Brain microvascular endothelial cell (primary cell): ENCODE data around the gene OCLN.
"Not testable (repeated sequence)": the region's sequence is repeated elsewhere in the genome, so short reads cannot be mapped to it uniquely, and the experiment has no call there.

ENCODE experiments used
- DNase-seq: peaks from one replicate; pipeline ENCODE4 v3.0.0-alpha.2; 2020
- H3K27ac ChIP-seq: fragments of 250-450 bp; sonication (Bioruptor Pico); 2 replicates; pipeline ENCODE4 v1.5.1; 2020; ENCODE audit warnings: mild to moderate bottlenecking, moderate library complexity
- H3K27me3 ChIP-seq: fragments of 250-450 bp; sonication (Bioruptor Pico); replicated peaks from 2 replicates; pipeline ENCODE4 v1.5.1; 2020; ENCODE audit warnings: mild to moderate bottlenecking
- H3K36me3 ChIP-seq: fragments of 250-450 bp; sonication (Bioruptor Pico); replicated peaks from 2 replicates; pipeline ENCODE4 v1.5.1; 2020; ENCODE audit warnings: mild to moderate bottlenecking
- H3K4me3 ChIP-seq: 2 replicates; pipeline ENCODE4 v1.5.1; 2011; ENCODE audit warnings: low read depth, mild to moderate bottlenecking, control low read depth, low read length, moderate library complexity
- in situ Hi-C: cut with HindIII; loops from 2 replicates; pipeline ENCODE4 v1.10.0; 2017; ENCODE audit warnings: low sequenced_read_pairs, low pct_ligation_motif_present

OCLN gene

GRCh38 chr5:69568072-69568471 is 75.5 kb downstream of the OCLN start:
- DNase-seq, H3K27me3 ChIP-seq, H3K4me3 ChIP-seq, in situ Hi-C loops, H3K36me3 ChIP-seq, H3K27ac ChIP-seq: not testable (repeated sequence)

DNA sequence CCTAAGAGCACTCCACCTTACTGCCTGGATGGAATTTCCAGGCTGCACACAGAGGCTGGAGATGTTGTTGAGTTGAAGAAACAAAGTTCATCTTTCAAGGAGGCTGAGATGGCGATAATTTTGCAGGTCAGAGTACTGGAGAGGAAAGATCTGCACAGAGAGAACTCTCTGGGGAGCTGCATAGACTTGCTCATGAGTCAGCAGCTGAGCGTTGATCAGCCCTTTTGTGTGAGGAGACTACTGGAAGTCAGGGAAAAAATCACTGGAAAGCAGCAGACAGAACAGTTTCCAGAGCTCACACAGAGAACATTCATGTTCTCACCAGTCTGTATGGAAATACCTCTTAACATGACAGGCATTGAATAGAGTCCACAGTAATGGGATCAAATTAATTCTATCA is 90.8 kb downstream of the OCLN start:
- H3K27ac ChIP-seq, H3K4me3 ChIP-seq, H3K27me3 ChIP-seq, H3K36me3 ChIP-seq, in situ Hi-C loops, DNase-seq: not testable (repeated sequence)

GRCh38 chr5:69596114-69596840 is 103.7 kb downstream of the OCLN start:
- H3K4me3 ChIP-seq, DNase-seq, H3K36me3 ChIP-seq, H3K27me3 ChIP-seq, H3K27ac ChIP-seq, in situ Hi-C loops: not testable (repeated sequence)

GRCh38 chr5:69601947-69602346 is 109.4 kb downstream of the OCLN start:
- DNase-seq, H3K4me3 ChIP-seq, H3K36me3 ChIP-seq, in situ Hi-C loops, H3K27ac ChIP-seq, H3K27me3 ChIP-seq: not testable (repeated sequence)

- H3K27ac ChIP-seq, DNase-seq, H3K27me3 ChIP-seq, H3K4me3 ChIP-seq, in situ Hi-C loops, H3K36me3 ChIP-seq: not testable (repeated sequence)
Observed at GRCh38 chr5:69606839-69607238, 114.2 kb downstream of the OCLN start.
